Prostate gland (tissue), 2 donors: ENCODE results near the gene GALNT14. TPM values are rescaled to one million over a fixed set of nuclear protein-coding genes. Genes with fewer than 3 reads are reported as not detected.

ENCODE experiments used
- DNase-seq: peaks from one replicate; pipeline ENCODE4 v3.0.0-alpha.2; 2019; ENCODE audit warnings: low spot score
- H3K27ac ChIP-seq, 2 donors: fragments of 200-600 bp; sonication (generic); 2 replicates each; pipeline ENCODE4 v1.5.1; 2017 to 2019
- H3K27me3 ChIP-seq: fragments of 200-600 bp; sonication (generic); replicated peaks from 2 replicates; pipeline ENCODE4 v1.5.1; 2019; ENCODE audit not compliant: insufficient read depth
- H3K36me3 ChIP-seq, 2 donors: fragments of 200-600 bp; sonication (generic); 1 replicate in 1 of 2; 2 replicates in 1 of 2; pipeline versions ENCODE4 v1.5.1 to v1.8.1; 2017 to 2019
- H3K4me1 ChIP-seq: fragments of 200-600 bp; sonication (generic); replicated peaks from 2 replicates; pipeline ENCODE4 v1.5.1; 2019
- H3K4me3 ChIP-seq, 2 donors: fragments of 200-600 bp; sonication (generic); 2 replicates each; pipeline ENCODE4 v1.5.1; 2017 to 2019
- H3K9me3 ChIP-seq: fragments of 200-600 bp; sonication (generic); 2 replicates; pipeline ENCODE4 v1.5.1; 2017
- POLR2A ChIP-seq: fragments of 450-650 bp; IDR thresholded peaks from one replicate; pipeline ENCODE4 v1.6.1; 2016; ENCODE audit warnings: antibody characterized with exemption, mild to moderate bottlenecking
- POLR2AphosphoS5 ChIP-seq: sonication (generic); formaldehyde crosslinking; IDR thresholded peaks from one replicate; pipeline ENCODE4 v1.6.1; 2017; ENCODE audit warnings: antibody characterized with exemption
- WGBS: methylation state at CpG from one replicate; pipeline ENCODE4 v1.1.5; 2018; 5-methylcytosine and 5-hydroxymethylcytosine counted together
- intact Hi-C: fragments of 100-400 bp; cut with DNase I; formaldehyde crosslinking; loops from one replicate; pipeline ENCODE4 v1.14.2; 2022
- total RNA-seq, 2 donors: library from RNA; depleted of rRNA; stranded (reverse); fragments of >200 nt; gene quantifications; one replicate each; pipeline ENCODE4 v1.1.0, GENCODE V29; 2016
- TF ChIP-seq, protein P1 (sequence below), 4 experiments: fragments of 200-600 bp in 2 of 4; fragments of 450-650 bp in 2 of 4; sonication (generic) in 2 of 4; IDR thresholded peaks; 1 replicate in 3 of 4; 2 replicates in 1 of 4; pipeline ENCODE4 v1.5.1; 2016 to 2019; ENCODE audit warnings: antibody characterized with exemption in 4 of 4, mild to moderate bottlenecking in 2 of 4, moderate library complexity in 2 of 4

Gene GALNT14
- total RNA-seq, 2 donors from 2014 or later = 0.59 to 15.5 TPM

DNA sequence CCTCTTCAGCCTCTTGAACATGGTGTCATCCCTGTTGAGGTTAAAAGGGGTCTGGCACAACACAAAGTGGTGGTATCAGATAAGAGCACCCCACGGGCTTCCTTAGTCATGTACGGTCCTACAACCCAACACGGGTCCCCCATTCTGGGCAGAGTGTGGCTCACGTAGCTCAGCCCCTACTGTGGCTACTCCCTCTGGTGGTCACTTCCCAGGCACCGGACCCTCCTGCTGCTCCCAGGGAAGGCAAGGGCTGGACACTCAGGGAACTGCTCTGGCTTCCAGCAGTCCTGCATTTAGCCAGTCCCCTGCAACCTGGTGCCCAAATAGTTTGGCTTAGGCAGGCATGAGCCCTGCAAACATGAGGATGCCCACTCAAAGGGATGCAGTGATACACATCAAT, 58.6 kb downstream of the GALNT14 start:
- Histone ChIP-seq H3K27ac (no peak overlapping the region), H3K27me3 (no peaks in the 10 kb centered on the region), H3K4me3 (no peak overlapping the region), H3K36me3 (no peaks in the 10 kb centered on the region), H3K4me1 (no peaks in the 10 kb centered on the region), H3K9me3 (no peaks in the 10 kb centered on the region)
- DNase-seq = no peak
- no peak for TF ChIP-seq POLR2A
- TF ChIP-seq POLR2AphosphoS5 = no peak
- TF ChIP-seq, protein P1, sequence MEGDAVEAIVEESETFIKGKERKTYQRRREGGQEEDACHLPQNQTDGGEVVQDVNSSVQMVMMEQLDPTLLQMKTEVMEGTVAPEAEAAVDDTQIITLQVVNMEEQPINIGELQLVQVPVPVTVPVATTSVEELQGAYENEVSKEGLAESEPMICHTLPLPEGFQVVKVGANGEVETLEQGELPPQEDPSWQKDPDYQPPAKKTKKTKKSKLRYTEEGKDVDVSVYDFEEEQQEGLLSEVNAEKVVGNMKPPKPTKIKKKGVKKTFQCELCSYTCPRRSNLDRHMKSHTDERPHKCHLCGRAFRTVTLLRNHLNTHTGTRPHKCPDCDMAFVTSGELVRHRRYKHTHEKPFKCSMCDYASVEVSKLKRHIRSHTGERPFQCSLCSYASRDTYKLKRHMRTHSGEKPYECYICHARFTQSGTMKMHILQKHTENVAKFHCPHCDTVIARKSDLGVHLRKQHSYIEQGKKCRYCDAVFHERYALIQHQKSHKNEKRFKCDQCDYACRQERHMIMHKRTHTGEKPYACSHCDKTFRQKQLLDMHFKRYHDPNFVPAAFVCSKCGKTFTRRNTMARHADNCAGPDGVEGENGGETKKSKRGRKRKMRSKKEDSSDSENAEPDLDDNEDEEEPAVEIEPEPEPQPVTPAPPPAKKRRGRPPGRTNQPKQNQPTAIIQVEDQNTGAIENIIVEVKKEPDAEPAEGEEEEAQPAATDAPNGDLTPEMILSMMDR (IDR thresholded peaks at IDR 0.05) = no peak
- intact Hi-C loops = no loop called here
- 78% methylated on average over 5 of the region's 5 CpGs for WGBS

DNA sequence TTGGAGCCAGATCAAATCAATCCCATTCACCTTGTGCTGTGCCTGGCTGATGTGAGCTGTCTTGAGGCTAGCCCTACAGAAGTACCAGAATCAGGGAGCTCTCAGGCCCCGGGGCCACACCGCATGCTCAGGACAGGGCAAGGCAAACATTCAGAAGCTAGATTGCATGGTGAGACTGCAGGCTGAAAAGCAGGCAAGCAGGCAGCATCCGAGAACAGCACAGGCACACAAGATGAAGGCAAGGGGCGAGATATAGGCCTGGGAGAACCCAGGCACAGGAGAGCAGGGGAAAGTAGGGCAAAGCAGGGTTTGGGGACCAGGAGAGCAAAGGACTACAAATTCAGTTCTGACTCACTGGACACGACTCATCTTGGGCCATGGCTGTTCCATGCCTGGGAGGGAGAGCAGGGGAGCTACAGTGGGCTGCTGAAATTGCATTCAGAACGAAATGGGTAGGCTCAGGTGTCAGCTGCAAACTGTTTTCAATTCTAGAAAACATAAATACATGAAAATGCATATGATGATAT, 59.6 kb downstream of the GALNT14 start:
- Histone ChIP-seq H3K27me3 (no peaks in the 10 kb centered on the region), H3K4me1 (no peaks in the 10 kb centered on the region), H3K4me3 (no peak overlapping the region), H3K36me3 (no peaks in the 10 kb centered on the region), H3K9me3 (no peaks in the 10 kb centered on the region), H3K27ac (no peak overlapping the region)
- TF ChIP-seq, protein P1 (IDR thresholded peaks at IDR 0.05) = no peak
- TF ChIP-seq POLR2A (no peak), POLR2AphosphoS5 (no peak)
- intact Hi-C loops = no loop called here
- DNase-seq = no peak
- WGBS = 80% methylated on average over 6 of the region's 6 CpGs

DNA sequence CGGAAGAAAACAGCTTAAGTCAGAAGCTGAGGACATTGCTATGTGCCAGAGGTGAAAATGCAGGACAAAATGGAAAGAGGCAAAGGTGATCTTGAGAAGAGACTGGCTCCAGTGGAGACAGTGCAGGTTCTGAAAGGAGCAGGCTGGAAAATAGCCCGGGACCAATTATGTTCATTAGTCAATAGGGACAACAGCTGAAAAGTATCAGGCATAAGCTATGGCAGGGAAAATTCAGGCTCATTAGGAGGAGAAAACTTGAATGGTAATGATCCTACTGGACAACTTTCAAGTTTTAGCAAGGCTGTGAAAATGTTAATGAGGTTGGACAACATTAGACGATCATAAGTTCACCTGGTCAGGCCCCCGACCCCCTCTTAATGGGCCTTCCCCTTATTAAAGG, 60.2 kb downstream of the GALNT14 start:
- TF ChIP-seq, protein P1 (IDR thresholded peaks at IDR 0.05) = no peak
- TF ChIP-seq POLR2AphosphoS5 = no peak
- TF ChIP-seq POLR2A = no peak
- H3K36me3 ChIP-seq = no peaks in the 10 kb centered on the region
- intact Hi-C loops = no loop called here
- no peak for DNase-seq
- H3K4me3 ChIP-seq = no peak overlapping the region
- no peak overlapping the region for H3K27ac ChIP-seq
- H3K4me1 ChIP-seq = no peaks in the 10 kb centered on the region
- WGBS = 73% methylated on average over 4 of the region's 4 CpGs
- no peaks in the 10 kb centered on the region for H3K9me3 ChIP-seq
- H3K27me3 ChIP-seq = no peaks in the 10 kb centered on the region

DNA sequence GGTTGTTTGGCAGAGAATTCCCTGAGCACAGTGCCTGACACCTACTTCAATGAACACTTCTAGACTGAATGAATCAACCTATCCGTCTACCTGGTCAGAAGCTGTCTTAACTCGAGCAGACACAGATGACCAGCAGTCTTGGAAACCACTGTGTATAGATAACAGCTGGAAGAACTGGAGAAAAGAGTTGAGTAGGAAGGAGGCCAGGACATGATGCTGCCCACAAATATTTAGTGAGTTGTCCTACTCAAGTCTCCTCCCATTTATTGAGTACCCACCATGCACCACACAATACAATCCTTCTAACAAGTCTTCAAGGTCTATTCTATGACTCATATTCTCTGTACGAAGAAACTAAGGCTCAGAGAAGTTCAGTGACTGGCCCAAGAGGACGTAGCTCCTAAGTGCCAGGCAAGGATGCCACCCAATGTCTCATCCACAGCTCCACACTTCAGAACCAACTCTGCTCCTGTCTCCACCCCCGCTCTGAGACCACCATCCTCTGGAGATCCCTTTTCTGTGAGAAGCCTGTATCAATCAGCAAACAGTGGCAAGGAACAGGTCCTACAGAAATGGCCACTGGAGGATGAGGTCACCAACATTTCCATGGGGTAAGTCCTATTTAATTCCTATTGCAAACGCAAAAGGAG, 62.2 kb downstream of the GALNT14 start:
- DNase-seq = no peak

More for the DNA sequence above, 62.2 kb downstream of the GALNT14 start:
- TF ChIP-seq POLR2A = no peak
- TF ChIP-seq POLR2AphosphoS5 = no peak
- TF ChIP-seq, protein P1 (IDR thresholded peaks at IDR 0.05) = no peak
- Histone ChIP-seq H3K27ac (no peak overlapping the region), H3K27me3 (no peaks in the 10 kb centered on the region), H3K36me3 (no peaks in the 10 kb centered on the region), H3K4me1 (no peaks in the 10 kb centered on the region), H3K4me3 (no peak overlapping the region), H3K9me3 (no peaks in the 10 kb centered on the region)
- intact Hi-C loops = no loop called here
- 83% methylated on average over 6 of the region's 6 CpGs for WGBS
